H9 (cell line): Measurements from ENCODE around the gene UTP4. TPM values are rescaled to one million over a fixed set of nuclear protein-coding genes. Genes with fewer than 3 reads are reported as not detected.

Experiments used
- DNase-seq: peaks from one replicate; pipeline ENCODE4 v3.0.0-alpha.2; 2017
- H2AFZ ChIP-seq: one replicate; pipeline ENCODE4 v1.6.1; 2013; ENCODE audit warnings: mild to moderate bottlenecking, low read length, control low read depth, moderate library complexity
- H2AK5ac ChIP-seq: 2 replicates; pipeline ENCODE4 v1.6.1; 2013; ENCODE audit warnings: low read length, control low read depth, mixed read lengths; ENCODE audit not compliant: insufficient read length
- H2BK120ac ChIP-seq: one replicate; pipeline ENCODE4 v1.6.1; 2013; ENCODE audit warnings: low read depth, mild to moderate bottlenecking, low read length, control low read depth, inconsistent platforms; ENCODE audit not compliant: poor library complexity, severe bottlenecking
- H2BK12ac ChIP-seq: 2 replicates; pipeline ENCODE4 v1.6.1; 2013; ENCODE audit warnings: low read length, control low read depth, mixed read lengths, low read depth; ENCODE audit not compliant: insufficient read length
- H2BK15ac ChIP-seq: 2 replicates; pipeline ENCODE4 v1.6.1; 2013; ENCODE audit warnings: low read depth, low read length, control low read depth
- H2BK20ac ChIP-seq: one replicate; pipeline ENCODE4 v1.6.1; 2013; ENCODE audit warnings: low read depth, mild to moderate bottlenecking, low read length, control low read depth, inconsistent platforms; ENCODE audit not compliant: poor library complexity, severe bottlenecking
- H2BK5ac ChIP-seq: 2 replicates; pipeline ENCODE4 v1.6.1; 2013; ENCODE audit warnings: low read length, control low read depth, mixed read lengths; ENCODE audit not compliant: insufficient read length
- H3K14ac ChIP-seq: 2 replicates; pipeline ENCODE4 v1.6.1; 2013; ENCODE audit warnings: low read length, control low read depth; ENCODE audit not compliant: insufficient read depth
- H3K18ac ChIP-seq: 2 replicates; pipeline ENCODE4 v1.6.1; 2013; ENCODE audit warnings: low read depth, mild to moderate bottlenecking, mixed read lengths, low read length, control low read depth; ENCODE audit not compliant: insufficient read length
- H3K23ac ChIP-seq: 2 replicates; pipeline ENCODE4 v1.6.1; 2013; ENCODE audit warnings: low read length, control low read depth, mixed read lengths, low read depth; ENCODE audit not compliant: insufficient read length
- H3K23me2 ChIP-seq: 2 replicates; pipeline ENCODE4 v1.6.1; 2013; ENCODE audit warnings: low read depth, mild to moderate bottlenecking, mixed read lengths, low read length, control low read depth; ENCODE audit not compliant: insufficient read length, poor library complexity, severe bottlenecking
- H3K27ac ChIP-seq: 2 replicates; pipeline ENCODE4 v1.5.1; 2013; ENCODE audit warnings: low read length, control low read depth, mixed read lengths, low read depth; ENCODE audit not compliant: insufficient read length
- H3K27me3 ChIP-seq: 2 replicates; pipeline ENCODE4 v1.6.1; 2013; ENCODE audit warnings: low read length, control low read depth, inconsistent platforms; ENCODE audit not compliant: insufficient read depth
- H3K4ac ChIP-seq: 2 replicates; pipeline ENCODE4 v1.6.1; 2013; ENCODE audit warnings: low read depth, mild to moderate bottlenecking, control low read depth, inconsistent platforms, low read length, moderate library complexity
- H3K4me1 ChIP-seq: 2 replicates; pipeline ENCODE4 v1.6.1; 2013; ENCODE audit warnings: low read length, control low read depth, inconsistent platforms; ENCODE audit not compliant: insufficient read depth
- H3K4me2 ChIP-seq: 2 replicates; pipeline ENCODE4 v1.6.1; 2013; ENCODE audit warnings: low read length, control low read depth, mixed read lengths; ENCODE audit not compliant: insufficient read length, insufficient read depth
- H3K56ac ChIP-seq: 2 replicates; pipeline ENCODE4 v1.6.1; 2013; ENCODE audit warnings: low read depth, mild to moderate bottlenecking, mixed read lengths, low read length, control low read depth; ENCODE audit not compliant: insufficient read length
- H3K79me1 ChIP-seq: 2 replicates; pipeline ENCODE4 v1.6.1; 2013; ENCODE audit warnings: low read depth, mild to moderate bottlenecking, moderate library complexity, low read length, control low read depth, inconsistent platforms; ENCODE audit not compliant: insufficient read depth, poor library complexity, severe bottlenecking
- H3K79me2 ChIP-seq: 2 replicates; pipeline ENCODE4 v1.6.1; 2013; ENCODE audit warnings: low read length, control low read depth, inconsistent platforms; ENCODE audit not compliant: insufficient read depth
- H3K9ac ChIP-seq: 2 replicates; pipeline ENCODE4 v1.6.1; 2013; ENCODE audit warnings: low read length, control low read depth, mixed read lengths; ENCODE audit not compliant: insufficient read length; ENCODE audit errors: extremely low read depth
- H3K9me3 ChIP-seq: one replicate; pipeline ENCODE4 v1.6.1; 2013; ENCODE audit warnings: low read depth, low read length, inconsistent platforms; ENCODE audit not compliant: control insufficient read depth
- H3T11ph ChIP-seq: one replicate; pipeline ENCODE4 v1.6.1; 2013; ENCODE audit warnings: mild to moderate bottlenecking, low read length, control low read depth, inconsistent platforms
- H4K20me1 ChIP-seq: one replicate; pipeline ENCODE4 v1.6.1; 2013; ENCODE audit not compliant: control insufficient read depth, insufficient read length, insufficient read depth
- H4K5ac ChIP-seq: 2 replicates; pipeline ENCODE4 v1.6.1; 2013; ENCODE audit warnings: low read depth, mild to moderate bottlenecking, mixed read lengths, low read length, control low read depth; ENCODE audit not compliant: insufficient read length
- H4K8ac ChIP-seq: replicated peaks from 2 replicates; pipeline ENCODE4 v1.6.1; 2013; ENCODE audit warnings: low read length, control low read depth, mixed read lengths, low read depth; ENCODE audit not compliant: insufficient read length
- H4K91ac ChIP-seq: 2 replicates; pipeline ENCODE4 v1.6.1; 2013; ENCODE audit warnings: low read depth, mild to moderate bottlenecking, moderate library complexity, mixed read lengths, low read length, control low read depth; ENCODE audit not compliant: insufficient read length
- H3K27ac Mint-ChIP-seq, 3 experiments: 2 replicates in 2 of 3; 3 replicates in 1 of 3; pipeline ENCODE4 v1.8.0; 2020 to 2021; ENCODE audit warnings: mixed read lengths in 3 of 3, mild to moderate bottlenecking in 1 of 3, moderate library complexity in 1 of 3
- H3K27me3 Mint-ChIP-seq: 2 replicates; pipeline ENCODE4 v1.8.0; 2021; ENCODE audit warnings: low read depth, mild to moderate bottlenecking, moderate library complexity, mixed read lengths
- H3K36me3 Mint-ChIP-seq, 3 experiments: 2 replicates in 2 of 3; 3 replicates in 1 of 3; pipeline ENCODE4 v1.8.0; 2020 to 2021; ENCODE audit warnings: low read depth in 3 of 3, mixed read lengths in 3 of 3; ENCODE audit not compliant: insufficient read depth in 1 of 3
- H3K4me1 Mint-ChIP-seq, 2 experiments: 2 replicates each; pipeline ENCODE4 v1.8.0; 2020; ENCODE audit warnings: mixed read lengths in 2 of 2
- H3K4me3 Mint-ChIP-seq, 2 experiments: 2 replicates in 1 of 2; 3 replicates in 1 of 2; pipeline ENCODE4 v1.8.0; 2020 to 2021; ENCODE audit warnings: mild to moderate bottlenecking in 2 of 2, mixed read lengths in 2 of 2, moderate library complexity in 1 of 2
- H3K9me3 Mint-ChIP-seq, 2 experiments: 2 replicates in 1 of 2; 3 replicates in 1 of 2; pipeline ENCODE4 v1.8.0; 2020; ENCODE audit warnings: mild to moderate bottlenecking in 2 of 2, mixed read lengths in 2 of 2, moderate library complexity in 1 of 2
- WGBS: extraction: QIAGEN DNeasy Blood & Tissue Kit; methylation state at CpG from one replicate; pipeline ENCODE4 v1.1.7; 2013; ENCODE audit warnings: missing lambda C conversion rate, low lambda C conversion rate, mixed read lengths; ENCODE audit not compliant: insufficient read length; ENCODE audit errors: extremely low coverage; 5-methylcytosine and 5-hydroxymethylcytosine counted together
- total RNA-seq: library from RNA; stranded (reverse); gene quantifications from 2 replicates; pipeline ENCODE4 v1.2.1, GENCODE V29; 2021
- TF ChIP-seq, protein P1 (sequence below): fragments of 200-600 bp; sonication (generic); conservative IDR thresholded peaks from 3 replicates; pipeline ENCODE4 v1.8.0; 2021; ENCODE audit warnings: antibody characterized with exemption, mild to moderate bottlenecking

Gene UTP4
- total RNA-seq, 1 experiment from 2014 or later = 94.0 TPM

DNA sequence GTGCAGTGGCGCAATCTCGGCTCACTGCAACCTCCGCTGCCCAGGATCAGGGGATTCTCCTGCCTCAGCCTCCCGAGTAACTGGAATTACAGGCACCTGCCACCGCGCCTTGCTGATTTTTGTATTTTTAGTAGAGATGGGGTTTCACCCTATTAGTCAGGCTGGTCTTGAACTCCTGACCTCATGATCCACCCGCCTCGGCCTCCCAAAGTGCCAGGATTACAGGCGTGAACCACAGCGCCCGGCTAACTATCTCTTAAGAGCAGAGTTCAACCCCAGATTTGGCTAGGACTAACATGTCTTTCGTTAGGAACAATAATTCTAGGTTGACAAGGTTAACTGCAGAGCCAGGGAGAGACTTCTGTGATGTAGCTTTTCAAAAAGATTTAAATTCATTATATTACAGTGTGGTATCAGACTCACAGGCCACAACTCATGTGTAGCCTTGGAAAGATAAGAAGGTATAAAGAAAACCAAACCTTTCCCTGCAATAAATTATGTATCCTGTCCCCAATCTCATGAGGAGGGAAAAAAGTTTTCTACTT is 4.4 kb upstream of the UTP4 start:
- Histone ChIP-seq H4K91ac (no peak overlapping the region), H3K79me1 (peaks cover 3% of the 10 kb centered on the region), H3K9ac (no peak overlapping the region), H2BK5ac (no peak overlapping the region), H4K20me1 (peaks cover 2% of the 10 kb centered on the region), H2BK20ac (no peak overlapping the region), H2AFZ (no peak overlapping the region), H4K8ac (no peak overlapping the region), H2BK120ac (no peak overlapping the region), H3K4me2 (no peak overlapping the region), H4K5ac (no peak overlapping the region), H2AK5ac (no peak overlapping the region), H3T11ph (no peak overlapping the region), H3K23me2 (peaks cover 9% of the 10 kb centered on the region), H3K14ac (no peak overlapping the region), H3K9me3 (no peaks in the 10 kb centered on the region), H3K27ac (no peak overlapping the region), H3K27me3 (no peaks in the 10 kb centered on the region), H3K56ac (no peak overlapping the region), H3K4ac (no peak overlapping the region), H3K4me1 (0 out of 2 replicates have a peak, but pooled peaks cover 2% of the 10 kb centered on the region), H3K18ac (no peak overlapping the region), H3K79me2 (peaks cover 16% of the 10 kb centered on the region; the same call in 1 of the 2 replicates), H2BK12ac (no peak overlapping the region), H2BK15ac (no peak overlapping the region), H3K23ac (no peak overlapping the region)
- Mint-ChIP-seq H3K4me3 (no peak overlapping the region), H3K27me3 (no peaks in the 10 kb centered on the region), H3K36me3 (peaks cover 8 to 40% (median 19%) of the 10 kb centered on the region in 3 experiments; a peak in 6 of 7 replicates), H3K4me1 (peaks cover 13 to 16% of the 10 kb centered on the region in 2 experiments), H3K9me3 (no peaks in the 10 kb centered on the region), H3K27ac (0 out of 7 replicates have a peak overlapping the region, but pooled peaks of 1 of the 3 experiments have one; percentile 68)
- no CpG with 5 or more reads among the region's 12 CpGs for WGBS
- TF ChIP-seq, protein P1, sequence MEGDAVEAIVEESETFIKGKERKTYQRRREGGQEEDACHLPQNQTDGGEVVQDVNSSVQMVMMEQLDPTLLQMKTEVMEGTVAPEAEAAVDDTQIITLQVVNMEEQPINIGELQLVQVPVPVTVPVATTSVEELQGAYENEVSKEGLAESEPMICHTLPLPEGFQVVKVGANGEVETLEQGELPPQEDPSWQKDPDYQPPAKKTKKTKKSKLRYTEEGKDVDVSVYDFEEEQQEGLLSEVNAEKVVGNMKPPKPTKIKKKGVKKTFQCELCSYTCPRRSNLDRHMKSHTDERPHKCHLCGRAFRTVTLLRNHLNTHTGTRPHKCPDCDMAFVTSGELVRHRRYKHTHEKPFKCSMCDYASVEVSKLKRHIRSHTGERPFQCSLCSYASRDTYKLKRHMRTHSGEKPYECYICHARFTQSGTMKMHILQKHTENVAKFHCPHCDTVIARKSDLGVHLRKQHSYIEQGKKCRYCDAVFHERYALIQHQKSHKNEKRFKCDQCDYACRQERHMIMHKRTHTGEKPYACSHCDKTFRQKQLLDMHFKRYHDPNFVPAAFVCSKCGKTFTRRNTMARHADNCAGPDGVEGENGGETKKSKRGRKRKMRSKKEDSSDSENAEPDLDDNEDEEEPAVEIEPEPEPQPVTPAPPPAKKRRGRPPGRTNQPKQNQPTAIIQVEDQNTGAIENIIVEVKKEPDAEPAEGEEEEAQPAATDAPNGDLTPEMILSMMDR = no peak
- no peak for DNase-seq
